ENCODE results near the gene LGALS4. TPM values are rescaled to one million over a fixed set of nuclear protein-coding genes. Genes with fewer than 3 reads are reported as not detected.
"Not testable (repeated sequence)": the region's sequence is repeated elsewhere in the genome, so short reads cannot be mapped to it uniquely, and the experiment has no call there.

The LGALS4 gene
- polyA plus RNA-seq, 3 donors from 2014 or later = not detected

DNA sequence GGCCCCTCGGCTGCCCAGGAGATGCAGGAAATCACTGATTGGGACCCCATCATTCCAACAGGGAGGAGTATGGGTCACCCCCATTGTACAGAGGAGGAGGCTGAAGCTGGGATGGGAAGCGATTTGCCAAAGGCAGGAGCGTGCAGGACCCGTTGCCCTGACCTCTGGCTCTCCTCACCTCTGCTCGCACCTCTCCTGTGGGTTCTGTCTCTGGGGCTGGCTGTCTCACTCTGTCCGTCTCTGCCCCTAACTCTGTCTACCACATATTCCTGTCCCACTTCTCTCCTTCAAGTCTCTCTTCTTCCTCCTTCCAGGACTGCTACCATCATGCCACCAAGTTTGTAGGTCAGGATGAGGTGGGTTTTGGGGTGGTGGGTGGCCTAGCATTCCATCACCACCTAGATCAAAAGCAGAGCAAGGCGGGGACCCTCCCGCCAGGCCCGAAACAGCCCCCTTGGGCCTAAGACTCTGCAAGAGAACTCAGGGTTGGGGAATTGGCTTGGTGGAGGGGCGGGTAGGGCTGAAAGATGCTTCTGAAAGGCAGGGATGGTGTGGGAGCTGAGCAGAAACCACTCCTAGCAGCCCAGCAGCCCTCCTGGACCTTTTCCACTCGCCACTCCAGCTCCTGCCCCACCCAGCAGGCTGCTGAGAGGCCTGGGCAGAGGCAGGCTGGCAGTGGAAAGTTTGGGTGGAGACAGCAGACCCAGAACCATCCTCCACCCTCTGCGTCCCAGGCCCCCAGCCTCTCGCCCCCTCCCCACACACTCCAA, 38.4 kb downstream of the LGALS4 start:
- Mint-ChIP-seq H3K36me3 (no peaks in the 10 kb centered on the region), H3K4me1 (peaks cover 3% of the 10 kb centered on the region in 2 donors), H3K4me3 (no peak overlapping the region), H3K27ac (peak overlapping the region in 1 of 6 donors; percentile 45), H3K27me3 (ENCODE audit: low read depth in 3 of 3) (no peaks in the 10 kb centered on the region), H3K9me3 (no peaks in the 10 kb centered on the region)
- DNase-seq = no peak

DNA sequence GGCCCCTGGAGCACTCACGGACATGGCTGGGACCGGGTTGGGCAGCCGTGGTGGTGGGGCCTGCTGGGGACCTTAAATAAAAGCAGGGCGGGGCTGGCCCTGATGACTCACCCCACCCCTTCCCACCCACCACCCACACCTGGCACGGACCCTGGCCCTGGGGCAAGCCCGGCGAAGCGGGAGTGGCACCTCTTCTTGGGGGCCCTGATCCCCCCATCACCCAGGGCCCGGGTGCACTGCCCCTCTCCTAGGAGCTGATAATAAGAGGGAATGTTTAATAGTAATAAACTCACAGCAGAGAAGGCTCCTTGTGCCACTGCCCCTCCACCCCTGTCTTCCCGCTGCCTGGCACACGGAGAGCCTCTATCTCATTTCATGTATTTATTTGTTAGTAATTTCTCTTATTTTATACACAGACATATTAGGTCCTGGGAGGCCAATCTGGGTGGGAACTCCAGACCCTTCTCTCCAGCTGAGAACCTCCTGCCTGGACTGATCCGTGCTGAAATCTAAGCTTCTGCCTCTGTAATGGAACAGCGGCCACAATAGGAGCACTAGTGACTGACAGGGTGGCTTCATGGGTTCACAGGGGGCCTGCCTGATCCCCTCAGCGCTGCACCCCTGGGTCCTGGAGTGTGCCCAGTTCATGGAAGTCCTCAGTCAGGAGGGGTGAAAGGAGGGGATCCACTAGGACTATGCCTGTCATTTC, 39.1 kb downstream of the LGALS4 start, which contains the start of gene LGALS7:
LGALS7 (minus strand) TSS at position 49 of the 709 bp plus-strand sequence; CDS start at position 24, 25 bp downstream.
- H3K27ac Mint-ChIP-seq = peak within 1 kb of the TSS in 1 of 6 donors; percentile 45
- no peak within 1 kb of the TSS for H3K4me3 Mint-ChIP-seq
- H3K27me3 Mint-ChIP-seq (ENCODE audit: low read depth in 3 of 3) = peaks cover 0 to 2% (median 0%) of the 10 kb centered on the region in 3 donors
- H3K36me3 Mint-ChIP-seq = no peaks in the 10 kb centered on the region
- DNase-seq = no peak
- H3K4me1 Mint-ChIP-seq = peaks cover 7 to 9% of the 10 kb centered on the region in 2 donors
- H3K9me3 Mint-ChIP-seq = no peaks in the 10 kb centered on the region

DNA sequence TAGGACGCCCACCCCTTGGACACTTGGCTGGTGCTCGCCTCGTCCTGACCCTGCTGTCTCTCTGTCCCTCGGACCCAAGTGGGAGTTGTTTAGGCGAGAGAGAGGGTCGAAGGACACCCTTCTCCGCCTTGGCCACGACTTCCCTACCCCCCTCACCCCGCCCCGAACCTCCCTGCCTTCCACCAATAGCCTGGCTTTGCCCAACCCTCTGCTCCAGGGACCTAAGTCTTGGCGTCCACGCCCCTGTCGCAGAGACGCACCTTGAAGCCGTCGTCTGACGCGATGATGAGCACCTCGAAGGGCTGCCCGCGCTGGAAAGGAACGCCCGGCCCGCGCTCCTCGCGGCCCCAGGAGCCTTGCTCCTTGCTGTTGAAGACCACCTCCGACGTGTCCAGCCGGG, 41.2 kb downstream of the LGALS4 start:
- not testable (repeated sequence) for H3K4me3 Mint-ChIP-seq; DNase-seq; H3K36me3 Mint-ChIP-seq; H3K27ac Mint-ChIP-seq; H3K9me3 Mint-ChIP-seq; H3K4me1 Mint-ChIP-seq; H3K27me3 Mint-ChIP-seq (ENCODE audit: low read depth in 3 of 3)

DNA sequence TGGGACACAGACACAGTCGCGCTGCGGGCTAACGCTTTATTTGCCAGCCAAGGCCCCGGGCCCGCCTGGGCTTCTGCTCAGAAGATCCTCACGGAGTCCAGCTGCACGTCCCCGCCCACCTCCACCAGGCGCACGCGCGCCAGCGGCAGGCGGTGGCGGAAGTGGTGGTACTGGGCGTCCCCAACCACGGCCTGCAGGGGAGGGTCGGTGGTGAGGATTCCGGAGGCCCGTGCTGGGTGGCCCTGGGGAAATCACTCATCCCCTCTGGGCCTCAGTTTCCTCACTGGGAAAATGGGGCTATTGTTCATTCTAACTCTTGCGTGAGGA, 41.8 kb downstream of the LGALS4 start:
- H3K36me3 Mint-ChIP-seq; H3K9me3 Mint-ChIP-seq; H3K4me3 Mint-ChIP-seq; DNase-seq; H3K27me3 Mint-ChIP-seq (ENCODE audit: low read depth in 3 of 3); H3K27ac Mint-ChIP-seq; H3K4me1 Mint-ChIP-seq: not testable (repeated sequence)

DNA sequence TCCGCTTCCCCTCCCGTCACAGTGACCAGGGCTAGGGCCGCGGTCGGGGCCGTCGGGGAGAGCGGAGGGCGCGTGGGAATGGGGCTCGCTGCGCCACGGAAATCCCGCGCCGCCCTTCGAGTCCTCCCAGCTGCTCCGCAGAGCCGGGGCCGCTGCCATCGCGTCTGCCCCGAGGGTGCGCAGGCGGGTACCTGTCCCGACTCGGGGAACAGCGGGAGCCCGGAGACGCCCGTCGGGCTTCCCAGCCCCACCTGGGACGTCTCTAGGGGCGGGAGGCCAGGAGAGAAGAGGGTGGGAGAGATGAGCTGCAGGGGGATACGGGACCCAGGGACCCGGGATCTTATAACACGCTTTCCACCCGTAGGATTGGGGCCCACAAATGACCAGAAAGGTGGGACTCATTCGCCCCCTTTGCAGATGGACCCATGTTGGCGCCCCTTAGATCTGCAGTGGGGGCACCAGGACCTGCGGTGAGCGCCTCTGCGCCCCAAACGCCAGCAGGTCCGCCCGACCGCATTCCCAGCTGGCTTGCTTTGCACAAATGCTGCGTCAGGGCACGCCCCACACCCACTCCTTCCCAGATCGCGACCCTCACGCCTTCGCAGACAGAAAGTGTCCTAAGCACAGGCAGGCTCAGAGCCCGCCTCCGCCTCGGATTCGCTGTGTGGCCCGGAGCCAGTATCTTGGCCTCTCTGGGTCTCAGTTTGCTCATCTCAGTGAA, 42.4 kb downstream of the LGALS4 start:
- Mint-ChIP-seq H3K27ac (peak overlapping the region in 1 of 6 donors; percentile 92), H3K4me3 (peak overlapping the region in 1 of 5 donors; percentile 72)
- DNase-seq; H3K36me3 Mint-ChIP-seq; H3K9me3 Mint-ChIP-seq; H3K4me1 Mint-ChIP-seq; H3K27me3 Mint-ChIP-seq (ENCODE audit: low read depth in 3 of 3): not testable (repeated sequence)

DNA sequence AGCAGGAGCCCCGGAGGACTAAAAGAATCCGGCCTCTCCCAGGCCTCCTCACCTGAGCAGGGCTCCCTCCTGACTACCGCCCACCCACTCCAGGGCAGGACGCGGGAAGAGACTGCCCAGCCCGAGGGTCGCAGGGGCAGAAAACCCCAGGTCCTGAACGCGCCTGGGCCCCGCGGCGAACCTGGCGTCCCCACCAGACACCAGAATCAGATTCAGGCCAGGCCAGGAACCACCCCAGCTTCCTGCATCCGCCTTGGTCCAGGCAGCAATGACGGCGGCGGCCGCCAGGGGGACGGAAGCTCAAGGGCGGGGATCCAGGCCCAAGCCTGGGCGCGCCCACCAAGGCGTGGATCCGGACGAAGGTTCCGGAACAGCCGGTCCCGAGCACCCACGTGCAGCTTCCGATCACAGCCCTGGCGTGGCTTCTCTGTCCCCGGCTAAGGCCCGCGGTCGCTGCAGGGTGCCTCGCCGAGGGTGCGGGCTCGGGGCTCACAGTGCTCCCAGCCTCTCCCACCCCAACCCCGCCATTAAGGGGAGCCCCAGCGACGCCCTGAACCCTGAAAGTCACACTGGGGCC, 43.0 kb downstream of the LGALS4 start:
- Mint-ChIP-seq H3K27ac (peak overlapping the region; percentile 90 to 97 (median 92)), H3K9me3 (no peaks in the 10 kb centered on the region), H3K4me3 (peak overlapping the region; percentile 65 to 85 (median 75)), H3K27me3 (ENCODE audit: low read depth in 3 of 3) (peaks cover 0 to 2% (median 0%) of the 10 kb centered on the region in 3 donors), H3K4me1 (peaks cover 7 to 9% of the 10 kb centered on the region in 2 donors), H3K36me3 (no peaks in the 10 kb centered on the region)
- DNase-seq = peak; percentile 91 to 92 (median 92)

DNA sequence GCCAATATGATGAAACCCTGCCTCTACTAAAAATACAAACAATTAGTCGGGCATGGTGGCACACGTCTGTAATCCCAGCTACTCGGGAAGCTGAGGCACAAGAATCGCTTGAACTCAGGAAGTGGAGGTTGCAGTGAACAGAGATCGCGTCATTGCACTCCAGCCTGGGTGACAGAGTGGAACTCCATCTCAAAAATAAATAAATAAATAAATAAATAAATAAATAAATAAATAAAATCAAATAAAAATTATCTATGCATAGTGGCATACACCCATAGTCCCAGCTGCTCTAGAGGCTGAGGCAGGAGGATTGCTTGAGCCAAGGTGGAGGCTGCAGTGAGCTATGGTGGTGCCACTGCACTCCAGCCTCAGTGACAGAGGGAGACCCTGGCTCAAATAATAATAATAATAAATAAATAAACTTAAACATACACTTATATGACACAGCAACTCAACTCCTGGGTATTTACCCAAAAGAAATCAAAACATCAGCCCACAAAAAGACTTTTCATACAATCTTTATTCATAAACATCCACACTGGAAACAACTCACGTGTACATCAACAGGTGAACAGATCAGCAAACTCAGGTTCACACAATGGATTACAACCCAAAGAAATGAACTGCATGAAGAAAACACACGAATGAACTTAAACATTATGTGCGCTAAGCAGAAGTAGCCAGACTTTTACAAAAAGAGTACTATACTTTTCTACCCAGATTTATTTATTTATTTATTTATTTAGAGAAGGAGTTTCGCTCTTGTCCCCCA, 46.3 kb downstream of the LGALS4 start:
- Mint-ChIP-seq H3K4me3 (no peak overlapping the region), H3K36me3 (peaks cover 0 to 4% (median 0%) of the 10 kb centered on the region in 3 donors), H3K27me3 (ENCODE audit: low read depth in 3 of 3) (peaks cover 0 to 2% (median 0%) of the 10 kb centered on the region in 3 donors), H3K4me1 (peaks cover 7 to 9% of the 10 kb centered on the region in 2 donors), H3K27ac (no peak overlapping the region), H3K9me3 (no peaks in the 10 kb centered on the region)
- DNase-seq = no peak

DNA sequence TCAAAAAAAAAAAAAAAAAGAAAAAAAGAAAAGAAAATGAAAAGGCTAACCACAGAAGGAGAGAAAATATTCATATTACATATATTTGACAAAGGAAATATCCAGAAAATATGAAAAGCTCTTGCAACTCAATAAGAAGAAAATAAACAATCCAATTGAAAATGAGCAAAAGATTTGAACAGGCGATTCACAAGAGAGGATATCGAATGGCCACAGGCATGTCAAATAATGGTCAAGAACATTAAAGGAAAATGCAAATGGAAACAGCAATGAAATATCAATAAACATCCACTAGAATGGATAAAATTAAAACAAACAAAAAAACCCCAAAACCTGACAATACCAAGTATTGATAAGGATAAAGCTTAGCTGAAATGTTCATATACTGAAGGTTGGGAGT, 47.5 kb downstream of the LGALS4 start:
- Mint-ChIP-seq H3K36me3 (peaks cover 0 to 4% (median 0%) of the 10 kb centered on the region in 3 donors), H3K4me3 (no peak overlapping the region), H3K27ac (no peak overlapping the region), H3K4me1 (peaks cover 7 to 9% of the 10 kb centered on the region in 2 donors), H3K27me3 (ENCODE audit: low read depth in 3 of 3) (peaks cover 0 to 2% (median 0%) of the 10 kb centered on the region in 3 donors), H3K9me3 (no peaks in the 10 kb centered on the region)
- no peak for DNase-seq

DNA sequence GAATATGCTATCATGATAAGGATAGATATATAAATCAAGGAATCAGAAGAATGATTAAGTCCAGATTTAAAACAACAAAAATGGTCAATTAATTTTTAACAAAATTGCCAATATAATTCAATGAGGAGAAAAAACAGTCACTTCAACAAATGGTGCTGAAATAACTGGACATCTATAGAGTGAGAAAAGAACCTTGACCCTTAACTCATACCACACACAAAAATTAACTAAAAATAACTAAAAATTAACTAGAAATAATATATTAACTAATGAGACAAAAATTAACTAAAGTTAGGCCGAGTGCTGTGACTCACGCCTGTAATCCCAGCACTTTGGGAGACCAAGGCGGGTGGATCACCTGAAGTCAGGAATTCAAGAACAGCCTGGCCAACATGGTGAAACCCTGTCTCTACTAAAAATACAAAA, 48.9 kb downstream of the LGALS4 start:
- peaks cover 0 to 2% of the 10 kb centered on the region in 2 donors for H3K4me1 Mint-ChIP-seq
- no peak overlapping the region for H3K4me3 Mint-ChIP-seq
- peaks cover 0 to 2% (median 0%) of the 10 kb centered on the region in 3 donors for H3K27me3 Mint-ChIP-seq (ENCODE audit: low read depth in 3 of 3)
- no peaks in the 10 kb centered on the region for H3K9me3 Mint-ChIP-seq
- H3K27ac Mint-ChIP-seq = no peak overlapping the region
- peaks cover 0 to 4% (median 0%) of the 10 kb centered on the region in 3 donors for H3K36me3 Mint-ChIP-seq
- DNase-seq = no peak

DNA sequence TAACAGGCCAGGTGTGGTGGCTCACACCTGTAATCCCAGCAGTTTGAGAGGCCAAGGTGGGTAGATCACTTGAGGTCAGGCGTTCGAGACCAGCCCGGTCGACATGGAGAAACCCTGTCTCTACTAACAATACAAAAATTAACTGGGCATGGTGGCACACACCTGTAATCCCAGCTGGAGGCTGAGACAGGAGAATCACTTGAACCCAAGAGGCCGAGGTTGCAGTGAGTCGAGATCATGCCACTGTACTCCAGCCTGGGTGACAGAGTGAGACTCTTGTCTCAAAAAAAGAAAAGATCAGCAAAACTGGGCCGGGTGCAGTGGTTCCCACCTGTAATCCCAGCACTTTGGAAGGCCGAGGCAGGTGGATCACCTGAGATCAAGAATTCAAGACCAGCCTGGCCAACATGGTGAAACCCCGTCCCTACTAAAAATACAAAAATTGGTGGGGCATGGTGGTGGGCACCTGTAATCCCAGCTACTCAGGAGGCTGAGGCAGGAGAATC, 50.8 kb downstream of the LGALS4 start:
- not testable (repeated sequence) for H3K4me3 Mint-ChIP-seq; H3K4me1 Mint-ChIP-seq; DNase-seq; H3K36me3 Mint-ChIP-seq; H3K27me3 Mint-ChIP-seq (ENCODE audit: low read depth in 3 of 3); H3K9me3 Mint-ChIP-seq
- H3K27ac Mint-ChIP-seq = peak overlapping the region in 1 of 6 donors; percentile 4

DNA sequence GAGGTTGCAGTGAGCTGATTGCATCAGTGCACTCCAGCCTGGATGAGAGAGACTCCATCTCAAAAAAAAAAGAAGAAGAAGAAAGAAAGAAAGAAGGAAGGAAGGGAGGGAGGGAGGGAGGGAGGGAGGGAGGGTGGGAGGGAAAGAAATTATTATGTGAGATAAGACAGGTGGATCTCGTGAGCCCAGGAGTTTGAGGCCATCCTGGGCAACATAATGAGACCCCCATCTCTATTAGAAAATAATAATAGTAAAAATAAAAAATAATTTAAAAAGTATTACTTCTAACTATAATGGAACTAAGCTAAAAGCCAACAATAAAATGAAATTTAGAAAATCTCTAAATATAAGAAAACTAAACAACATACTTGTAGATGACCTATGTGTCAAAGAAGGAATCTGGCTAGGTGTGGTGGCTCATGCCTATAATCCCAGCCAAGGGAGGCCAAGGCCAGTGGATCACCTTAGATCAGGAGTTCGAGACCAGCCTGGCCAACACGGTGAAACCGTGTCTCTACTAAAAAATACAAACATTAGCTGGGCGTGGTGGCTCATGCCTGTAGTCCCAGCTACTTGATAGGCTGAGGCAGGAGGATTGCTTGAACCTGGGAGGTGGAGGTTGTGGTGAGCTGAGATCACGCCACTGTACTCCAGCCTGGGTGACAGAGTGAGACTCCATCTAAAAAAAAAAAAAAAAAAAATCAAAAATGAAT, 51.8 kb downstream of the LGALS4 start:
- H3K36me3 Mint-ChIP-seq; H3K27me3 Mint-ChIP-seq (ENCODE audit: low read depth in 3 of 3); H3K4me3 Mint-ChIP-seq; DNase-seq; H3K4me1 Mint-ChIP-seq; H3K9me3 Mint-ChIP-seq; H3K27ac Mint-ChIP-seq: not testable (repeated sequence)

DNA sequence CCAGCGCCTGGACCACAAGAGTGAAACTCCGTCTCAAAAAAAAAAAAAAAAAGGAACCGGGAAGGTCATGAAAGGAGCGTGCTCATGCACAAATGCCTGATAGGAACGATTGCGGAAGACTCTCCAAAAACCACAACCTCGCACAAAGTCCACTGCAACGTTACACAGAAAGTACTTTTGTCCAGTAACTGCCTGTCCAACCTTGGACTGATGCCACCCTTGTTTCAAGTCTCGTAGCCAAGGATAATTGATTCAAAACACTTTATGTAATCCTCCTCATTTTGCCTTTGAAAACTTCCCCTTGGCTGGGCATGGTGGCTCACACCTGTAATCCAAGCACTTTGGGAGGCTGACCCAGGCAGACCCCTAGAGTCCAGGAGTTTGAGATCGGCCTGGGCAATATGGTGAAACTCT, 53.1 kb downstream of the LGALS4 start:
- Mint-ChIP-seq H3K36me3 (peaks cover 0 to 4% (median 0%) of the 10 kb centered on the region in 3 donors), H3K9me3 (no peaks in the 10 kb centered on the region), H3K27me3 (ENCODE audit: low read depth in 3 of 3) (peaks cover 0 to 2% (median 0%) of the 10 kb centered on the region in 3 donors), H3K4me1 (no peaks in the 10 kb centered on the region), H3K4me3 (no peak overlapping the region), H3K27ac (no peak overlapping the region)
- no peak for DNase-seq
